Gastrocnemius medialis (tissue), 4 donors: ENCODE measurements around the gene RAB3A.

Experiments used
- CTCF ChIP-seq, 5 experiments: fragments of 450-650 bp in 3 of 5; fragments of 200-600 bp in 2 of 5; sonication (generic) in 2 of 5; IDR thresholded peaks in 4 of 5; conservative IDR thresholded peaks in 1 of 5; 1 replicate in 4 of 5; 2 replicates in 1 of 5; pipeline ENCODE4 v1.5.1; 2016 to 2019; ENCODE audit warnings: antibody characterized with exemption in 5 of 5, mild to moderate bottlenecking in 3 of 5, moderate library complexity in 3 of 5
- POLR2A ChIP-seq, 2 donors: fragments of 450-650 bp; IDR thresholded peaks; one replicate each; pipeline ENCODE4 v1.6.1; 2017; ENCODE audit warnings: antibody characterized with exemption in 2 of 2, mild to moderate bottlenecking in 2 of 2, moderate library complexity in 2 of 2

GRCh38 chr19:18167975-18168645 is 35.7 kb downstream of the RAB3A start:
- TF ChIP-seq CTCF (IDR thresholded peaks at IDR 0.05 in 4 of 5, conservative IDR thresholded peaks at IDR 0.05 in 1 of 5) (peak; percentile 53 to 72 (median 68)), POLR2A (IDR thresholded peaks at IDR 0.05) (no peak)
